ENCODE measurements around the gene BGLAP. TPM values are rescaled to one million over a fixed set of nuclear protein-coding genes. Genes with fewer than 3 reads are reported as not detected.
A peak's percentile ranks its signal among the peaks of the same experiment; 100 is the strongest.

Gene BGLAP
- polyA plus RNA-seq, 1 donor from 2014 or later, result 2.5 TPM

GRCh38 chr1:156195853-156196252, 46.1 kb upstream of the BGLAP start:
- no peak overlapping the region for H3K9ac ChIP-seq (ENCODE audit: low read length)
- no peak overlapping the region for H3K27ac ChIP-seq (ENCODE audit: low read length)
- no peaks in the 10 kb centered on the region for H3K9me3 ChIP-seq (ENCODE audit: low read length)
- no peaks in the 10 kb centered on the region for H4K20me1 ChIP-seq (ENCODE audit: insufficient read depth)
- H3F3A ChIP-seq (ENCODE audit: insufficient read depth, low read length, poor library complexity, severe bottlenecking), result peaks cover 3% of the 10 kb centered on the region
- H3K27me3 ChIP-seq (ENCODE audit: insufficient read depth, low read depth, low read length), result no peaks in the 10 kb centered on the region
- H3K4me3 ChIP-seq (ENCODE audit: low read length), result peak overlapping the region; percentile 85
- H3K9me2 ChIP-seq (ENCODE audit: insufficient read depth, low read length), result no peaks in the 10 kb centered on the region
- H3K4me2 ChIP-seq (ENCODE audit: low read length), result no peak overlapping the region
- H3K79me2 ChIP-seq (replicated peaks; ENCODE audit: insufficient read depth, low read length), result peaks cover 38% of the 10 kb centered on the region
- H2AFZ ChIP-seq (ENCODE audit: low read depth, low read length), result no peak overlapping the region
- H3K36me3 ChIP-seq (ENCODE audit: insufficient read depth, low read length), result no peaks in the 10 kb centered on the region
- TF ChIP-seq EP300 (conservative IDR thresholded peaks at IDR 0.05; ENCODE audit: poor library complexity, severe bottlenecking), result no peak
- TF ChIP-seq REST (IDR thresholded peaks at IDR 0.05; ENCODE audit: borderline replicate concordance), result no peak
- no peak for TF ChIP-seq RAD21 (conservative IDR thresholded peaks at IDR 0.05)
- TF ChIP-seq EZH2 (IDR thresholded peaks at IDR 0.05; ENCODE audit: borderline replicate concordance, insufficient read depth, low read length, poor library complexity, severe bottlenecking), result no peak
- TF ChIP-seq TAF1 (IDR thresholded peaks at IDR 0.05; ENCODE audit: low read depth), result no peak
- TF ChIP-seq SMC3 (conservative IDR thresholded peaks at IDR 0.05; ENCODE audit: poor library complexity), result no peak
- TF ChIP-seq POLR2AphosphoS5 (IDR thresholded peaks at IDR 0.05), result no peak
- TF ChIP-seq MXI1 (conservative IDR thresholded peaks at IDR 0.05; ENCODE audit: poor library complexity, severe bottlenecking), result no peak

- Histone ChIP-seq H3K79me2 (replicated peaks; ENCODE audit: insufficient read depth, low read length) (peaks cover 38% of the 10 kb centered on the region), H3K27ac (ENCODE audit: low read length) (no peak overlapping the region)
- TF ChIP-seq TAF1 (IDR thresholded peaks at IDR 0.05; ENCODE audit: low read depth) (no peak), MXI1 (conservative IDR thresholded peaks at IDR 0.05; ENCODE audit: poor library complexity, severe bottlenecking) (no peak), SMC3 (conservative IDR thresholded peaks at IDR 0.05; ENCODE audit: poor library complexity) (no peak), EP300 (conservative IDR thresholded peaks at IDR 0.05; ENCODE audit: poor library complexity, severe bottlenecking) (no peak), RAD21 (conservative IDR thresholded peaks at IDR 0.05) (no peak), EZH2 (IDR thresholded peaks at IDR 0.05; ENCODE audit: borderline replicate concordance, insufficient read depth, low read length, poor library complexity, severe bottlenecking) (no peak), REST (IDR thresholded peaks at IDR 0.05; ENCODE audit: borderline replicate concordance) (no peak), POLR2AphosphoS5 (IDR thresholded peaks at IDR 0.05) (no peak), CTCF (IDR thresholded peaks at IDR 0.05; ENCODE audit: poor library complexity, severe bottlenecking) (no peak)
These were observed 45.5 kb upstream of the BGLAP start for GRCh38 chr1:156196445-156196844.

More at GRCh38 chr1:156196445-156196844, 45.5 kb upstream of the BGLAP start:
- peak overlapping the region; percentile 13 for H3K4me3 ChIP-seq (ENCODE audit: low read length)
- no peak overlapping the region for H3K4me2 ChIP-seq (ENCODE audit: low read length)
- H2AFZ ChIP-seq (ENCODE audit: low read depth, low read length), result no peak overlapping the region
- H3K27me3 ChIP-seq (ENCODE audit: insufficient read depth, low read depth, low read length), result no peaks in the 10 kb centered on the region
- no peak overlapping the region for H3K9ac ChIP-seq (ENCODE audit: low read length)
- no peaks in the 10 kb centered on the region for H3K9me3 ChIP-seq (ENCODE audit: low read length)
- no peaks in the 10 kb centered on the region for H3K36me3 ChIP-seq (ENCODE audit: insufficient read depth, low read length)
- H4K20me1 ChIP-seq (ENCODE audit: insufficient read depth), result no peaks in the 10 kb centered on the region
- peaks cover 3% of the 10 kb centered on the region for H3F3A ChIP-seq (ENCODE audit: insufficient read depth, low read length, poor library complexity, severe bottlenecking)
- H3K9me2 ChIP-seq (ENCODE audit: insufficient read depth, low read length), result no peaks in the 10 kb centered on the region
